ENCODE measurements around the gene SDK1.

SDK1 gene

GRCh38 chr7:3300651-3301448 lies at the start of gene SDK1:
Gene SDK1 (plus strand): TSS chr7:3301252. CDS start chr7:3301587, 335 bp downstream.
- DNase-seq: no peak

- DNase-seq: no peak
Observed at GRCh38 chr7:3254718-3255117, 46.3 kb upstream of the SDK1 start.

GRCh38 chr7:3259711-3260400 lies 41.2 kb upstream of the SDK1 start:
- no peak for DNase-seq

- DNase-seq: no peak
Observed at GRCh38 chr7:3260401-3260715, 40.7 kb upstream of the SDK1 start.

- DNase-seq: no peak
Observed at GRCh38 chr7:3264693-3265339, 36.2 kb upstream of the SDK1 start.

- DNase-seq: no peak
Observed at GRCh38 chr7:3265388-3265787, 35.7 kb upstream of the SDK1 start.

- DNase-seq: no peak
Observed at GRCh38 chr7:3266240-3266639, 34.8 kb upstream of the SDK1 start.

- no peak for DNase-seq
Observed at GRCh38 chr7:3267966-3268690, 32.9 kb upstream of the SDK1 start.

GRCh38 chr7:3270362-3270761 lies 30.7 kb upstream of the SDK1 start:
- DNase-seq: no peak

- no peak for DNase-seq
Observed at GRCh38 chr7:3271298-3271697, 29.8 kb upstream of the SDK1 start.

- DNase-seq: no peak
Observed at GRCh38 chr7:3272691-3273141, 28.3 kb upstream of the SDK1 start.

GRCh38 chr7:3274131-3274530 lies 26.9 kb upstream of the SDK1 start:
- DNase-seq: no peak

GRCh38 chr7:3277604-3278572 lies 23.2 kb upstream of the SDK1 start:
- DNase-seq: no peak

- no peak for DNase-seq
Observed at GRCh38 chr7:3279147-3279818, 21.8 kb upstream of the SDK1 start.

GRCh38 chr7:3280445-3280844 lies 20.6 kb upstream of the SDK1 start:
- DNase-seq: no peak

- no peak for DNase-seq
Observed at GRCh38 chr7:3280946-3281656, 20.0 kb upstream of the SDK1 start.

- no peak for DNase-seq
Observed at GRCh38 chr7:3282457-3282856, 18.6 kb upstream of the SDK1 start.

- no peak for DNase-seq
Observed at GRCh38 chr7:3283130-3283704, 17.8 kb upstream of the SDK1 start.

GRCh38 chr7:3285652-3286051 lies 15.4 kb upstream of the SDK1 start:
- DNase-seq: no peak

- DNase-seq: no peak
Observed at GRCh38 chr7:3289996-3290395, 11.1 kb upstream of the SDK1 start.

Data from AML-193 (cell line).